HepG2 (cell line): ENCODE results near the gene EFCAB8. TPM values are rescaled to one million over a fixed set of nuclear protein-coding genes. Genes with fewer than 3 reads are reported as not detected.
A peak's percentile ranks its signal among the peaks of the same experiment; 100 is the strongest.

Source experiments
- AKAP8 ChIP-seq: sonication (generic); formaldehyde crosslinking; IDR thresholded peaks from 2 replicates; pipeline ENCODE4 v1.5.1; 2020; ENCODE audit warnings: mild to moderate bottlenecking, missing genetic modification reagents
- ARHGAP35 ChIP-seq: sonication (generic); formaldehyde crosslinking; IDR thresholded peaks from 2 replicates; pipeline ENCODE4 v1.9.0; 2022; ENCODE audit warnings: mild to moderate bottlenecking, inconsistent platforms, moderate library complexity, missing genetic modification reagents, borderline replicate concordance
- ARNT2 ChIP-seq: sonication (generic); formaldehyde crosslinking; IDR thresholded peaks from 2 replicates; pipeline ENCODE4 v1.8.0; 2022; ENCODE audit warnings: mild to moderate bottlenecking, low read depth, missing genetic modification reagents, moderate library complexity
- ATF1 ChIP-seq: IDR thresholded peaks from 2 replicates; pipeline ENCODE4 v1.6.1; 2016; ENCODE audit warnings: mild to moderate bottlenecking, control low read depth
- BRCA1 ChIP-seq: sonication (generic); formaldehyde crosslinking; IDR thresholded peaks from 2 replicates; pipeline ENCODE4 v1.4.0; 2020; ENCODE audit warnings: missing genetic modification reagents
- ESRRA ChIP-seq: sonication (generic); formaldehyde crosslinking; IDR thresholded peaks from 2 replicates; pipeline ENCODE4 v1.5.1; 2020; ENCODE audit warnings: mild to moderate bottlenecking, low read depth, missing genetic modification reagents
- FOXP1 ChIP-seq, 2 experiments: fragments of 450-650 bp in 1 of 2; IDR thresholded peaks; 2 replicates each; pipeline ENCODE4 v1.6.1; 2017 to 2018; ENCODE audit warnings: antibody characterized with exemption in 1 of 2
- GATA4 ChIP-seq: sonication (generic); IDR thresholded peaks from 2 replicates; pipeline ENCODE4 v1.6.1; 2016; ENCODE audit warnings: antibody characterized with exemption, low read depth, borderline replicate concordance
- KAT8 ChIP-seq: IDR thresholded peaks from 2 replicates; pipeline ENCODE4 v1.6.1; 2016; ENCODE audit warnings: missing genetic modification reagents, missing compliant biosample characterization
- KDM4B ChIP-seq: sonication (generic); formaldehyde crosslinking; IDR thresholded peaks from 2 replicates; pipeline ENCODE4 v1.4.0; 2020; ENCODE audit warnings: missing genetic modification reagents
- NCOA2 ChIP-seq: sonication (generic); formaldehyde crosslinking; IDR thresholded peaks from 2 replicates; pipeline ENCODE4 v1.8.0; 2022; ENCODE audit warnings: inconsistent platforms
- RBFOX2 ChIP-seq: fragments of 200-400 bp; formaldehyde crosslinking; IDR thresholded peaks from 2 replicates; pipeline ENCODE4 v1.6.1; 2017; ENCODE audit warnings: low read depth, mild to moderate bottlenecking, low read length
- SKI ChIP-seq: fragments of 450-650 bp; IDR thresholded peaks from one replicate; pipeline ENCODE4 v1.6.1; 2018; ENCODE audit warnings: mild to moderate bottlenecking; ENCODE audit not compliant: partially characterized antibody
- TOPORS ChIP-seq: sonication (generic); formaldehyde crosslinking; IDR thresholded peaks from 2 replicates; pipeline ENCODE4 v1.8.0; 2023; ENCODE audit warnings: mild to moderate bottlenecking, missing genetic modification reagents
- YEATS2 ChIP-seq: sonication (generic); formaldehyde crosslinking; IDR thresholded peaks from 2 replicates; pipeline ENCODE4 v1.4.0; 2020; ENCODE audit warnings: missing genetic modification reagents, borderline replicate concordance
- ZBTB38 ChIP-seq: sonication (generic); formaldehyde crosslinking; IDR thresholded peaks from 2 replicates; pipeline ENCODE4 v1.5.1; 2020; ENCODE audit warnings: mild to moderate bottlenecking, missing genetic modification reagents
- ZNF33B ChIP-seq: sonication (generic); formaldehyde crosslinking; IDR thresholded peaks from 2 replicates; pipeline ENCODE4 v1.5.1; 2020; ENCODE audit warnings: mild to moderate bottlenecking, missing genetic modification reagents
- ZNF605 ChIP-seq: sonication (generic); formaldehyde crosslinking; IDR thresholded peaks from 2 replicates; pipeline ENCODE4 v1.8.0; 2022; ENCODE audit warnings: mild to moderate bottlenecking, missing genetic modification reagents
- ZNF713 ChIP-seq: sonication (generic); formaldehyde crosslinking; IDR thresholded peaks from 2 replicates; pipeline ENCODE4 v1.4.0; 2020; ENCODE audit warnings: mild to moderate bottlenecking, missing genetic modification reagents
- polyA plus RNA-seq, 8 experiments: library from polyadenylated mRNA; depleted of rRNA in 3 of 8; stranded (reverse) in 7 of 8; unstranded in 1 of 8; fragments of >200 nt; fragmentation: Illumina TruSeq in 4 of 8; extraction: Trizol in 4 of 8; gene quantifications; 2 replicates each; pipeline versions ENCODE4 v1.2.1 to v1.2.3, GENCODE V29; 2011 to 2016; ENCODE audit warnings: low read depth in 4 of 8, missing spikeins in 1 of 8, mixed read lengths in 1 of 8; ENCODE audit not compliant: insufficient read depth in 1 of 8
- total RNA-seq, 5 experiments: library from RNA; depleted of rRNA; stranded (reverse); fragments of >200 nt; fragmentation: Illumina TruSeq; extraction: Trizol; gene quantifications; 2 replicates each; pipeline ENCODE4 v1.2.3, GENCODE V29; 2016; ENCODE audit warnings: low read depth in 1 of 5
- TF ChIP-seq, protein P1 (sequence below): sonication (generic); formaldehyde crosslinking; IDR thresholded peaks from 2 replicates; pipeline ENCODE4 v1.4.0; 2020; ENCODE audit warnings: missing genetic modification reagents
- TF ChIP-seq, protein P2 (sequence below): sonication (generic); formaldehyde crosslinking; IDR thresholded peaks from 2 replicates; pipeline ENCODE4 v1.8.1; 2023; ENCODE audit warnings: mild to moderate bottlenecking, inconsistent platforms, moderate library complexity, missing genetic modification reagents, borderline replicate concordance
- TF ChIP-seq, protein P3 (sequence below): sonication (generic); formaldehyde crosslinking; IDR thresholded peaks from 2 replicates; pipeline ENCODE4 v1.5.0; 2020; ENCODE audit warnings: mild to moderate bottlenecking, missing genetic modification reagents
- TF ChIP-seq, protein P4 (sequence below): sonication (generic); formaldehyde crosslinking; IDR thresholded peaks from 2 replicates; pipeline ENCODE4 v1.4.0; 2020; ENCODE audit warnings: missing genetic modification reagents

Gene EFCAB8
- total and polyA plus RNA-seq, 2 of the 13 experiments (the other 11 are each of a cell fraction or from before 2014, with no cell fraction given), result 0.15 to 0.22 TPM

DNA sequence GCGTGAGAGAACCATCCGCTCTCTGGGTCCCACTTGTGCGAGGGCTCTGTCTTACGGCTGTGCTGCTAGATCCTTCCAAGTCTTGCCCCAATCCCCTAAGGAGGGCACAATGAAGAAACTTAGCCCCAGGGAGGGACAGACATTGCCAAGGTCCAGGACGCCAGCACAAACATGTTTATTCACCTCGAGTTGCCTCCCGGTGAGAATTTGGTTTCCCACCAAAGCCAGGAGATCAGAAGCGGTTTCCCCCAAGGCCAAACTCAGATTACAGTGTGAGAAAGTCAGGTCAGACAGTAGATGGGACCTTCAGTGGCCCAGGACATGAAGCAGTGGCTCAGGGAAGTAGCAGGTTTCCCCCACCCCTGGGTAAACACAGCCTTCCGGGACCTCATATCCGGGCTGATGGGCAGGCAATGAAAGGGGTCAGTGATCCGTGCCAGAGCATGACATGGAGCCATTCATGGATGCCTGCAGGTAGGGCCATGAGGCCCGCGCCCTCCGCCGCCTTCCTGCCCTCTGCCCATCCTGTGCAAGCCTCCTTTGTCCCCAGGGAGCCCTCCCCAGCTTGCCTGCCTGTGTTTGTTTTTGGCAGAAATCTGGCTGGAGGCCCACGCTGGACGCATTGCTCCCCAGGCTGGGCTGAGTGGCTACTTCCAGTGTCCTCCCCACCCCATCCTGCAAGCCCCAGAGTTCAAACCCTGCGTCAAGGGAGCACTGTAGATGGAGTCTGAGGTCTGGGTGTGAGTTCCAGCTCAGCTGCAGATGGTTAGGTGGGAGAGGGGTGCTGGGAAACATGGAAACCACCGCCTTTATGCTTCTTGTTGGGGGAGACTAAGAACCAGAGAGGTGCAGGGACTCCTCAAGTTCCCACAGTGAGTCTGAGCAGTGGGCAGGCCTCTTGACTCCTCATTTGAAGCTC lies 150.8 kb downstream of the EFCAB8 start (continued):
- peak; percentile 99; the same call in 1 of the 2 replicates for TF ChIP-seq ZNF713 (CRISPR knock-in tag)
- peak; percentile 91 for TF ChIP-seq RBFOX2
- TF ChIP-seq ARHGAP35 (CRISPR knock-in tag), result no peak; the same call in 1 of the 2 replicates
- TF ChIP-seq YEATS2, result peak; percentile 76; the same call in 1 of the 2 replicates
- TF ChIP-seq SKI, result no peak
- TF ChIP-seq BRCA1 (CRISPR knock-in tag), result no peak
- TF ChIP-seq, protein P1, sequence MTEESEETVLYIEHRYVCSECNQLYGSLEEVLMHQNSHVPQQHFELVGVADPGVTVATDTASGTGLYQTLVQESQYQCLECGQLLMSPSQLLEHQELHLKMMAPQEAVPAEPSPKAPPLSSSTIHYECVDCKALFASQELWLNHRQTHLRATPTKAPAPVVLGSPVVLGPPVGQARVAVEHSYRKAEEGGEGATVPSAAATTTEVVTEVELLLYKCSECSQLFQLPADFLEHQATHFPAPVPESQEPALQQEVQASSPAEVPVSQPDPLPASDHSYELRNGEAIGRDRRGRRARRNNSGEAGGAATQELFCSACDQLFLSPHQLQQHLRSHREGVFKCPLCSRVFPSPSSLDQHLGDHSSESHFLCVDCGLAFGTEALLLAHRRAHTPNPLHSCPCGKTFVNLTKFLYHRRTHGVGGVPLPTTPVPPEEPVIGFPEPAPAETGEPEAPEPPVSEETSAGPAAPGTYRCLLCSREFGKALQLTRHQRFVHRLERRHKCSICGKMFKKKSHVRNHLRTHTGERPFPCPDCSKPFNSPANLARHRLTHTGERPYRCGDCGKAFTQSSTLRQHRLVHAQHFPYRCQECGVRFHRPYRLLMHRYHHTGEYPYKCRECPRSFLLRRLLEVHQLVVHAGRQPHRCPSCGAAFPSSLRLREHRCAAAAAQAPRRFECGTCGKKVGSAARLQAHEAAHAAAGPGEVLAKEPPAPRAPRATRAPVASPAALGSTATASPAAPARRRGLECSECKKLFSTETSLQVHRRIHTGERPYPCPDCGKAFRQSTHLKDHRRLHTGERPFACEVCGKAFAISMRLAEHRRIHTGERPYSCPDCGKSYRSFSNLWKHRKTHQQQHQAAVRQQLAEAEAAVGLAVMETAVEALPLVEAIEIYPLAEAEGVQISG (CRISPR knock-in tag), result peak; percentile 74
- peak; percentile 91; the same call in 1 of the 2 replicates for TF ChIP-seq ZNF33B (CRISPR knock-in tag)
- TF ChIP-seq ARNT2 (CRISPR knock-in tag), result peak; percentile 73; the same call in 1 of the 2 replicates
- no peak for TF ChIP-seq ATF1 (CRISPR knock-in tag)
- TF ChIP-seq AKAP8 (CRISPR knock-in tag), result peak; percentile 96; the same call in 1 of the 2 replicates
- peak; percentile 94 for TF ChIP-seq ESRRA
- 0 out of 2 replicates have a peak, but pooled peaks have one; percentile 37 for TF ChIP-seq ZBTB38 (CRISPR knock-in tag)
- TF ChIP-seq GATA4, result peak; percentile 83
- no peak for TF ChIP-seq FOXP1 (IDR thresholded peaks at IDR 0.05)
- peak; percentile 84 for TF ChIP-seq FOXP1 (CRISPR knock-in tag; IDR thresholded peaks at IDR 0.05)
- TF ChIP-seq NCOA2 (CRISPR knock-in tag), result peak; percentile 99
- TF ChIP-seq, protein P2, sequence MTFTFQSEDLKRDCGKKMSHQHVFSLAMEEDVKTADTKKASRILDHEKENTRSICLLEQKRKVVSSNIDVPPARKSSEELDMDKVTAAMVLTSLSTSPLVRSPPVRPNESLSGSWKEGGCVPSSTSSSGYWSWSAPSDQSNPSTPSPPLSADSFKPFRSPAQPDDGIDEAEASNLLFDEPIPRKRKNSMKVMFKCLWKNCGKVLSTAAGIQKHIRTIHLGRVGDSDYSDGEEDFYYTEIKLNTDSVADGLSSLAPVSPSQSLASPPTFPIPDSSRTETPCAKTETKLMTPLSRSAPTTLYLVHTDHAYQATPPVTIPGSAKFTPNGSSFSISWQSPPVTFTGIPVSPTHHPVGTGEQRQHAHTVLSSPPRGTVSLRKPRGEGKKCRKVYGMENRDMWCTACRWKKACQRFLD (CRISPR knock-in tag), result peak; percentile 54; the same call in 1 of the 2 replicates
- TF ChIP-seq, protein P3, sequence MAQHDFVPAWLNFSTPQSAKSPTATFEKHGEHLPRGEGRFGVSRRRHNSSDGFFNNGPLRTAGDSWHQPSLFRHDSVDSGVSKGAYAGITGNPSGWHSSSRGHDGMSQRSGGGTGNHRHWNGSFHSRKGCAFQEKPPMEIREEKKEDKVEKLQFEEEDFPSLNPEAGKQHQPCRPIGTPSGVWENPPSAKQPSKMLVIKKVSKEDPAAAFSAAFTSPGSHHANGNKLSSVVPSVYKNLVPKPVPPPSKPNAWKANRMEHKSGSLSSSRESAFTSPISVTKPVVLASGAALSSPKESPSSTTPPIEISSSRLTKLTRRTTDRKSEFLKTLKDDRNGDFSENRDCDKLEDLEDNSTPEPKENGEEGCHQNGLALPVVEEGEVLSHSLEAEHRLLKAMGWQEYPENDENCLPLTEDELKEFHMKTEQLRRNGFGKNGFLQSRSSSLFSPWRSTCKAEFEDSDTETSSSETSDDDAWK (CRISPR knock-in tag), result no peak
- peak; percentile 71 for TF ChIP-seq ZNF605 (CRISPR knock-in tag)
- TF ChIP-seq KDM4B, result peak; percentile 96
- TF ChIP-seq, protein P4, sequence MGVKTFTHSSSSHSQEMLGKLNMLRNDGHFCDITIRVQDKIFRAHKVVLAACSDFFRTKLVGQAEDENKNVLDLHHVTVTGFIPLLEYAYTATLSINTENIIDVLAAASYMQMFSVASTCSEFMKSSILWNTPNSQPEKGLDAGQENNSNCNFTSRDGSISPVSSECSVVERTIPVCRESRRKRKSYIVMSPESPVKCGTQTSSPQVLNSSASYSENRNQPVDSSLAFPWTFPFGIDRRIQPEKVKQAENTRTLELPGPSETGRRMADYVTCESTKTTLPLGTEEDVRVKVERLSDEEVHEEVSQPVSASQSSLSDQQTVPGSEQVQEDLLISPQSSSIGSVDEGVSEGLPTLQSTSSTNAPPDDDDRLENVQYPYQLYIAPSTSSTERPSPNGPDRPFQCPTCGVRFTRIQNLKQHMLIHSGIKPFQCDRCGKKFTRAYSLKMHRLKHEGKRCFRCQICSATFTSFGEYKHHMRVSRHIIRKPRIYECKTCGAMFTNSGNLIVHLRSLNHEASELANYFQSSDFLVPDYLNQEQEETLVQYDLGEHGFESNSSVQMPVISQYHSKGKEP, result peak; percentile 25
- TF ChIP-seq TOPORS (CRISPR knock-in tag), result no peak
- peak; percentile 92 for TF ChIP-seq KAT8 (CRISPR knock-in tag)
